SK-N-SH treated with all-trans-retinoic acid at 6 μM for 48 hours (cell line): ENCODE results near the gene SOX6.

ENCODE experiments used
- ARNTL ChIP-seq: fragments of 450-650 bp; formaldehyde crosslinking; IDR thresholded peaks from 2 replicates; pipeline ENCODE4 v1.5.0; 2020; ENCODE audit warnings: low read depth, mild to moderate bottlenecking, moderate library complexity, borderline replicate concordance
- CSDC2 ChIP-seq: fragments of 250-450 bp; sonication (Bioruptor Pico); IDR thresholded peaks from 2 replicates; pipeline ENCODE4 v1.5.0; 2020; ENCODE audit warnings: mild to moderate bottlenecking, moderate library complexity
- ESRRG ChIP-seq: fragments of 250-450 bp; sonication (Bioruptor Pico); IDR thresholded peaks from 2 replicates; pipeline ENCODE4 v1.6.1; 2021; ENCODE audit warnings: mild to moderate bottlenecking
- ISL1 ChIP-seq: fragments of 250-450 bp; sonication (Bioruptor Pico); IDR thresholded peaks from 2 replicates; pipeline ENCODE4 v2.1.2; 2022; ENCODE audit warnings: mild to moderate bottlenecking, moderate library complexity
- OSR1 ChIP-seq: fragments of 250-450 bp; sonication (Bioruptor Pico); IDR thresholded peaks from 2 replicates; pipeline ENCODE4 v1.8.0; 2022; ENCODE audit warnings: moderate library complexity, mild to moderate bottlenecking, inconsistent platforms
- PATZ1 ChIP-seq: fragments of 250-450 bp; sonication (Bioruptor Pico); IDR thresholded peaks from 2 replicates; pipeline ENCODE4 v1.8.0; 2020; ENCODE audit warnings: mild to moderate bottlenecking, moderate library complexity, borderline replicate concordance
- SNAI2 ChIP-seq: fragments of 250-450 bp; sonication (Bioruptor Pico); IDR thresholded peaks from 2 replicates; pipeline ENCODE4 v1.5.0; 2020; ENCODE audit warnings: mild to moderate bottlenecking, moderate library complexity
- TCF4 ChIP-seq: fragments of 250-450 bp; sonication (Bioruptor Pico); IDR thresholded peaks from 2 replicates; pipeline ENCODE4 v1.8.0; 2021; ENCODE audit warnings: mild to moderate bottlenecking, moderate library complexity, borderline replicate concordance
- TOX ChIP-seq: fragments of 250-450 bp; sonication (Bioruptor Pico); IDR thresholded peaks from 2 replicates; pipeline ENCODE4 v1.8.0; 2021; ENCODE audit warnings: mild to moderate bottlenecking, moderate library complexity, borderline replicate concordance
- ZC3H10 ChIP-seq: fragments of 250-450 bp; sonication (Bioruptor Pico); IDR thresholded peaks from 2 replicates; pipeline ENCODE4 v1.5.1; 2021; ENCODE audit warnings: mild to moderate bottlenecking, moderate library complexity
- ZFP3 ChIP-seq: fragments of 250-450 bp; sonication (Bioruptor Pico); IDR thresholded peaks from 2 replicates; pipeline ENCODE4 v1.5.0; 2020; ENCODE audit warnings: mild to moderate bottlenecking, moderate library complexity
- ZFP30 ChIP-seq: fragments of 450-650 bp; formaldehyde crosslinking; IDR thresholded peaks from 2 replicates; pipeline ENCODE4 v1.5.0; 2022; ENCODE audit warnings: mild to moderate bottlenecking, moderate library complexity
- ZNF565 ChIP-seq: fragments of 450-650 bp; formaldehyde crosslinking; conservative IDR thresholded peaks from 2 replicates; pipeline ENCODE4 v1.5.0; 2020; ENCODE audit warnings: low read depth, mild to moderate bottlenecking, moderate library complexity
- ZNF70 ChIP-seq: fragments of 450-650 bp; formaldehyde crosslinking; IDR thresholded peaks from 2 replicates; pipeline ENCODE4 v1.5.0; 2020; ENCODE audit warnings: mild to moderate bottlenecking, moderate library complexity

GRCh38 chr11:16167706-16168487 is 188.4 kb downstream of the SOX6 start:
- TF ChIP-seq TOX (no peak), ESRRG (CRISPR knock-in tag) (no peak), PATZ1 (CRISPR knock-in tag) (no peak), ARNTL (no peak), ZFP3 (CRISPR knock-in tag) (no peak), ZNF565 (CRISPR knock-in tag) (no peak), CSDC2 (no peak), SNAI2 (CRISPR knock-in tag) (no peak), ZFP30 (CRISPR knock-in tag) (no peak), TCF4 (no peak), OSR1 (CRISPR knock-in tag) (no peak), ZNF70 (CRISPR knock-in tag) (no peak), ZC3H10 (CRISPR knock-in tag) (no peak), ISL1 (CRISPR knock-in tag) (no peak)
